ENCODE results near the gene TOR2A.

DNA sequence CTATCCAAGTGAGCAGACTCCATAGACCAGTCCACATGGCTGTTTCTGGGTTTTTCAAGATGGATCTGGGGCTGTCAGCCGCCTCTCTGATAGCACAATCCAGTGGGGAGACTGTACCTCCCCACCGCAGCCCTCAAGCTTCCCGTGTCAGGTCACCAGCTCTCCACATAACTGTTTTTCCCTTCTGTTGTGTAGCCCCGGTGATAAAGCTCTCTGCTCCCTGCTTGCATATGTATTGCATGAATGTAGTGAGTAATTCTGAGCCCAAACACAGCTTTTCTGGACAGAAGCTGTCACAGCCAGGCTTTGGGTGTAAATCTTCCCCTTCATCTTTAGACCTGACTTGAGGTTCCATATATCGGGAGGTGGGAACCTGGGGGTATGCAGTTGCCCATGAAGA, 51.4 kb downstream of the TOR2A start:
- TF ChIP-seq TAF1 (IDR thresholded peaks at IDR 0.05; ENCODE audit: borderline replicate concordance, low read depth, low read length) = no peak
- no peak for TF ChIP-seq POLR2A (IDR thresholded peaks at IDR 0.05; ENCODE audit: low read depth, low read length)
- TF ChIP-seq POLR2AphosphoS5 (IDR thresholded peaks at IDR 0.05; ENCODE audit: low read depth, low read length) = no peak

Data from GM12892 (cell line).